OCI-LY7 (cell line): Measurements from ENCODE around the gene NUP62. TPM values are rescaled to one million over a fixed set of nuclear protein-coding genes. Genes with fewer than 3 reads are reported as not detected.

Source experiments
- BruUV-seq: library from RNA; stranded (reverse); fragments of 400-500 nt; replicated peaks from 2 replicates; lab custom pipeline; 2021; lab: Mats Ljungman, UMichigan
- CTCF ChIA-PET: fragments of 300-600 bp; sonication (Branson Sonifier 250); formaldehyde crosslinking; loops from one replicate; lab custom pipeline; 2022; ENCODE audit warnings: antibody characterized with exemption; ENCODE audit not compliant: unreplicated experiment; lab: Charles Lee
- POLR2A ChIA-PET: fragments of 300-600 bp; sonication (Branson Sonifier 250); formaldehyde crosslinking; loops from one replicate; lab custom pipeline; 2022; ENCODE audit warnings: antibody characterized with exemption; lab: Charles Lee
- DNase-seq: peaks from one replicate; pipeline ENCODE4 v3.0.0-alpha.2; 2015; ENCODE audit warnings: low spot score
- H2AFZ ChIP-seq: fragments of 200-600 bp; sonication (generic), shearing (Covaris generic); 2 replicates; pipeline ENCODE4 v1.6.1; 2014; ENCODE audit warnings: mild to moderate bottlenecking, antibody characterized with exemption, low read length, moderate library complexity
- H3K27ac ChIP-seq: fragments of 200-600 bp; sonication (generic); 2 replicates; pipeline ENCODE4 v1.5.1; 2014; ENCODE audit warnings: mixed run types, low read depth, mild to moderate bottlenecking, moderate library complexity, low read length, inconsistent platforms; ENCODE audit not compliant: poor library complexity, severe bottlenecking
- H3K36me3 ChIP-seq: fragments of 200-600 bp; sonication (generic); 2 replicates; pipeline ENCODE4 v1.6.1; 2014; ENCODE audit warnings: mild to moderate bottlenecking, antibody characterized with exemption, low read length, moderate library complexity, mixed read lengths; ENCODE audit not compliant: insufficient read depth
- H3K4me1 ChIP-seq: fragments of 200-600 bp; sonication (generic); 2 replicates; pipeline ENCODE4 v1.5.1; 2014; ENCODE audit warnings: mild to moderate bottlenecking, low read length; ENCODE audit not compliant: insufficient read depth, poor library complexity, severe bottlenecking
- H3K4me2 ChIP-seq: fragments of 200-600 bp; sonication (generic); 2 replicates; pipeline ENCODE4 v1.6.1; 2014; ENCODE audit warnings: mild to moderate bottlenecking, low read length
- H3K4me3 ChIP-seq: fragments of 200-600 bp; sonication (generic); 2 replicates; pipeline ENCODE4 v1.5.1; 2014; ENCODE audit warnings: mild to moderate bottlenecking, low read depth, low read length; ENCODE audit not compliant: poor library complexity, severe bottlenecking
- H3K79me2 ChIP-seq: fragments of 200-600 bp; sonication (generic); 2 replicates; pipeline ENCODE4 v1.6.1; 2016; ENCODE audit warnings: low read depth, mild to moderate bottlenecking, low read length, moderate library complexity, mixed read lengths; ENCODE audit not compliant: insufficient read depth
- H3K9me2 ChIP-seq: fragments of 200-600 bp; sonication (generic); 2 replicates; pipeline ENCODE4 v1.6.1; 2016; ENCODE audit warnings: mild to moderate bottlenecking, low read length, mixed read lengths; ENCODE audit not compliant: insufficient read depth
- H3K9me3 ChIP-seq: fragments of 200-600 bp; sonication (generic); 2 replicates; pipeline ENCODE4 v1.6.1; 2014; ENCODE audit warnings: mild to moderate bottlenecking, mixed run types, low read length, mixed read lengths
- H4K20me1 ChIP-seq: fragments of 200-600 bp; sonication (generic); 2 replicates; pipeline ENCODE4 v1.6.1; 2014; ENCODE audit warnings: mild to moderate bottlenecking, antibody characterized with exemption, low read length, moderate library complexity, mixed read lengths; ENCODE audit not compliant: insufficient read depth
- CTCF ChIP-seq: fragments of 200-600 bp; sonication (generic); conservative IDR thresholded peaks from 2 replicates; pipeline ENCODE4 v1.5.1; 2014; ENCODE audit warnings: mild to moderate bottlenecking, antibody characterized with exemption, low read length, moderate library complexity, mixed read lengths
- EZH2phosphoT487 ChIP-seq: fragments of 200-600 bp; sonication (generic); IDR thresholded peaks from 2 replicates; pipeline ENCODE4 v1.6.1; 2018; ENCODE audit warnings: low read depth, borderline replicate concordance, mild to moderate bottlenecking, mixed run types, antibody characterized with exemption, low read length, moderate library complexity, mixed read lengths
- intact Hi-C: fragments of 100-400 bp; cut with micrococcal nuclease; formaldehyde crosslinking; loops from one replicate; pipeline ENCODE4 v1.10.0; 2022; ENCODE audit not compliant: unreplicated experiment
- total RNA-seq, 2 experiments: library from RNA; depleted of rRNA in 1 of 2; stranded (reverse); fragments of >200 nt in 1 of 2; shearing (Covaris generic) in 1 of 2; gene quantifications; 2 replicates each; pipeline ENCODE4 v1.2.3, GENCODE V29; 2014 to 2022

The NUP62 gene
- total RNA-seq, 2 experiments from 2014 or later, result 75.6 to 76.3 TPM

- CTCF ChIA-PET, result no interaction called here
These were observed 15.6 kb downstream of the NUP62 start for GRCh38 chr19:49913720-49914119.

DNA sequence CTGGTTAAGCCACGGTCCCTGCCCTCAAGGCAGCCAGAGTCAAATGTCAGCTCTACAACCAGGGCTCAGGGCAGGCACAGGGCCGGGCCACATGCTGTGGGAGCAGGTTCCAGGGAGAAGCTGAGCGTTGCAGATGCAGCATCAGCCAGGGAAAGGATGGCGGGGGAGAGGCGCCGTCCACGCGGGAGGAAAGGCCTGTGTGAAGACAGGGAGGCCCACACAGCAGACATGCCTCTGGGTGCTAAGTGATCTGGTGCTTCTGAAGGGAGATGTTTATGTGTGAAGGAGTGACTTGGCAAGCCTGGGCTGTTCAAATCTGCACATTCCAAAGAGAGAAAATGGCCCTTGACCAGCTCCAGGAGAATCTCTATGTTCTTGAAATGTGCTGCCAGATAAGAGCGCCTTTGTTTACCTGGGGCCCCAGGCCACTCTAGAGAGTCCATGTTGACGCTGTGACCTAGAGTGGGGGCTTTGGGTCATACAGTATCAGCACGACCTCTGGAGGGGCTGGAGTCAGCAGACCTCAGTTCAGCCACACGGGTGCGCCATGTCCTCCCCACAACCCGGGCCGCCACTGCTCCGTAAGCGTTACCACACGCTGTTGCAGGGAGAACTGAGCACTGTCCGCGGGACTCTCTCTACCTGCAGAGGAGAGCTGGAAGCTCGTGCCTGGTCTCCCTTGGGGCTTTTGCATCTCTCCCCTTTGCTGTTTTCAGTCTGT is 16.2 kb downstream of the NUP62 start:
- H3K79me2 ChIP-seq, result peaks cover 41% of the 10 kb centered on the region
- H3K4me1 ChIP-seq, result peaks cover 14% of the 10 kb centered on the region
- DNase-seq, result no peak
- no peak overlapping the region for H3K4me3 ChIP-seq
- H3K9me2 ChIP-seq, result no peaks in the 10 kb centered on the region
- H4K20me1 ChIP-seq, result peaks cover 6% of the 10 kb centered on the region; the same call in 1 of the 2 replicates
- intact Hi-C loops, result no loop called here
- CTCF ChIA-PET, result no interaction called here
- H3K27ac ChIP-seq, result no peak overlapping the region
- POLR2A ChIA-PET, result no interaction called here
- peaks cover 95% of the 10 kb centered on the region for H3K36me3 ChIP-seq
- no peaks in the 10 kb centered on the region for H3K9me3 ChIP-seq
- BruUV-seq, result no TSS peak
- TF ChIP-seq CTCF (peak; percentile 54), EZH2phosphoT487 (no peak)
- no peak overlapping the region for H2AFZ ChIP-seq
- H3K4me2 ChIP-seq, result no peak overlapping the region

More at GRCh38 chr19:49913720-49914119, 15.6 kb downstream of the NUP62 start:
- Histone ChIP-seq H4K20me1 (peaks cover 6% of the 10 kb centered on the region; the same call in 1 of the 2 replicates), H3K4me3 (no peak overlapping the region), H3K27ac (no peak overlapping the region), H2AFZ (no peak overlapping the region), H3K9me2 (no peaks in the 10 kb centered on the region), H3K79me2 (peaks cover 46% of the 10 kb centered on the region), H3K4me2 (no peak overlapping the region), H3K9me3 (no peaks in the 10 kb centered on the region), H3K4me1 (peaks cover 14% of the 10 kb centered on the region), H3K36me3 (peaks cover 94% of the 10 kb centered on the region)
- intact Hi-C loops, result no loop called here
- POLR2A ChIA-PET, result no interaction called here
- TF ChIP-seq CTCF (no peak), EZH2phosphoT487 (no peak)
- DNase-seq, result no peak
- BruUV-seq, result no TSS peak
